ENCODE data around the gene MINDY3.

MINDY3 gene

DNA sequence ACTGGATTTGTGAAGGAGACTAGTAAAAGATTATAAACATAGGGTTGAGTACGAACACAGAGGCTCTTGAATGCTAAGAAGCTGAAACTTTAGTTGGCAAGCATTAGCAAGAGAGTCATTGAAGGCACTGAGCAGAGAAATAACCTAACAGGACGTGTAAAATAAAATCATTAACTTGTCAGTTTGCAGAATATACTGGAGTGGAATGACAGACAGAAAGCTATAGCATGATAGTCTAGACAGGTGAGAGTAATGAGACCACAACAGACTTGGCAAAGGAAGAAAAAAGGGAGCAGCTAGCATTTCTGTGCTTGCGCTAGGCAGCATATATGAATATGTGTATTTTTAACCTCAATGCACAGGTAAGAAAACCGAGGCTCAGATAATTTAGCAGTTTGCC, 30.8 kb downstream of the MINDY3 start:
- no peak overlapping the region for H3K4me3 ChIP-seq (ENCODE audit: low read depth, low read length)
- TF ChIP-seq CTCF (IDR thresholded peaks at IDR 0.05; ENCODE audit: low read depth, low read length): no peak
- DNase-seq (ENCODE audit: low read depth, low spot score): no peak
- in situ Hi-C loops (cut with HindIII; ENCODE audit: low sequenced_read_pairs): no loop called here

DNA sequence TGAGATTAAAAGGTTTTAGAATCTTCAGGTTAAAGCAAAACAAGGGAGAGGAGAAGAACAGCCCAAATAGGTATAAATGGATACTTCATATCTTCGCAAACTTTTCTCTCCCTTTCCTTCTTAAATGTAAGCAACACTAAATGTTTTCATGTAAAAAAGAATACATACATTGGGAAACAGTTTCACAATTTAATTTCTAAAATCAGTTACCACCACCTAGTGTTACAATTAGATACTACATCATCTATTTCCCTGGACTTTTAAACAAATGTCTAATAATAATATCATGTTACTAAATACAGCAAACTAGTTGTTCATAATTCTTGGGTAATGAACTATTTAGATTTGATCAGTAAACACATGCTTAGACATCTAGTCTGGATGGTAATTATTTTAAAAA, 35.8 kb downstream of the MINDY3 start:
- H3K4me3 ChIP-seq (ENCODE audit: low read depth, low read length): no peak overlapping the region
- TF ChIP-seq CTCF (IDR thresholded peaks at IDR 0.05; ENCODE audit: low read depth, low read length): peak; percentile 39
- peak; percentile 37 for DNase-seq (ENCODE audit: low read depth, low spot score)
- in situ Hi-C loops (cut with HindIII; ENCODE audit: low sequenced_read_pairs): no loop called here

- in situ Hi-C loops (cut with HindIII; ENCODE audit: low sequenced_read_pairs): no loop called here
- DNase-seq (ENCODE audit: low read depth, low spot score): no peak
- H3K4me3 ChIP-seq (ENCODE audit: low read depth, low read length): no peak overlapping the region
- TF ChIP-seq CTCF (IDR thresholded peaks at IDR 0.05; ENCODE audit: low read depth, low read length): no peak
Observed at GRCh38 chr10:15822131-15822530, 38.2 kb downstream of the MINDY3 start.

GRCh38 chr10:15821046-15821683, 39.1 kb downstream of the MINDY3 start:
- TF ChIP-seq CTCF (IDR thresholded peaks at IDR 0.05; ENCODE audit: low read depth, low read length): no peak
- no peak for DNase-seq (ENCODE audit: low read depth, low spot score)
- in situ Hi-C loops (cut with HindIII; ENCODE audit: low sequenced_read_pairs): no loop called here
- no peak overlapping the region for H3K4me3 ChIP-seq (ENCODE audit: low read depth, low read length)

GRCh38 chr10:15817409-15818046, 42.8 kb downstream of the MINDY3 start:
- in situ Hi-C loops (cut with HindIII; ENCODE audit: low sequenced_read_pairs): no loop called here
- TF ChIP-seq CTCF (IDR thresholded peaks at IDR 0.05; ENCODE audit: low read depth, low read length): no peak
- no peak overlapping the region for H3K4me3 ChIP-seq (ENCODE audit: low read depth, low read length)
- no peak for DNase-seq (ENCODE audit: low read depth, low spot score)

GRCh38 chr10:15815242-15815885, 44.9 kb downstream of the MINDY3 start:
- DNase-seq (ENCODE audit: low read depth, low spot score): no peak
- H3K4me3 ChIP-seq (ENCODE audit: low read depth, low read length): no peak overlapping the region
- TF ChIP-seq CTCF (IDR thresholded peaks at IDR 0.05; ENCODE audit: low read depth, low read length): no peak
- in situ Hi-C loops (cut with HindIII; ENCODE audit: low sequenced_read_pairs): no loop called here
